GM12892 (cell line): ENCODE results near the gene ARHGAP31.

Source experiments
- POLR2A ChIP-seq: IDR thresholded peaks from 2 replicates; pipeline ENCODE4 v1.6.1; 2011; ENCODE audit warnings: low read depth, low read length, control low read depth
- POLR2AphosphoS5 ChIP-seq: IDR thresholded peaks from 2 replicates; pipeline ENCODE4 v1.6.1; 2011; ENCODE audit warnings: low read depth, low read length, control low read depth

DNA sequence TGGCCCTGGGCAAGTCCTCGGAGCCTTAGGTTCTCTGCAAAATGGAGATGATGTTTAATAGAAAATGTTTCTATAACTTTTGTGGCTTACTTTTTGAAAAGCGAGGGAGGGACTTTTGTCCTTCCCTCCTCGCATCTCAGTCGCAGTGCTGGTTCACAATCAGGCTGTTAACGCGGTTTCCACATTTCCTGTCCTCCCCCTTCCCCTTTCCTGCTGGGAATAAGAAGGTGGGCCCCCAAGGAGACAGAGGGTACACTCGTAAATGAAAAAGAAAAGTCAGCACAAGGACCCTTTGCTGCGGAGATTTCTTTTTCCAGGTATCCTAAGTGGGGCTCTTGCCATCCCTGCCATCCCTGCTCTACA lies 29.5 kb downstream of the ARHGAP31 start:
- TF ChIP-seq POLR2A (no peak), POLR2AphosphoS5 (no peak)
